Osteoblast (primary cell): ENCODE measurements around the gene CD28. TPM values are rescaled to one million over a fixed set of nuclear protein-coding genes. Genes with fewer than 3 reads are reported as not detected.
"Not testable (repeated sequence)": the region's sequence is repeated elsewhere in the genome, so short reads cannot be mapped to it uniquely, and the experiment has no call there.

ENCODE experiments used
- DNase-seq: peaks from one replicate; pipeline ENCODE4 v3.0.0; 2011; ENCODE audit warnings: low spot score, mixed read lengths; ENCODE audit not compliant: insufficient read length; ENCODE audit errors: missing footprints
- H2AFZ ChIP-seq: 2 replicates; pipeline ENCODE4 v1.6.0; 2011; ENCODE audit warnings: mild to moderate bottlenecking, low read length
- H3K27ac ChIP-seq: 2 replicates; pipeline ENCODE4 v1.5.1; 2011; ENCODE audit warnings: mild to moderate bottlenecking, low read depth, low read length, moderate library complexity
- H3K27me3 ChIP-seq: 2 replicates; pipeline ENCODE4 v1.6.0; 2012; ENCODE audit warnings: mild to moderate bottlenecking, control low read depth, inconsistent platforms, low read length, moderate library complexity; ENCODE audit not compliant: insufficient read depth
- H3K36me3 ChIP-seq: 2 replicates; pipeline ENCODE4 v1.5.1; 2011; ENCODE audit warnings: mild to moderate bottlenecking, low read length, control low read depth, moderate library complexity; ENCODE audit not compliant: insufficient read depth
- H3K4me1 ChIP-seq: 2 replicates; pipeline ENCODE4 v1.5.1; 2011; ENCODE audit warnings: mild to moderate bottlenecking, low read length, control low read depth, moderate library complexity; ENCODE audit not compliant: insufficient read depth
- H3K4me2 ChIP-seq: 2 replicates; pipeline ENCODE4 v1.6.0; 2011; ENCODE audit warnings: mild to moderate bottlenecking, low read length; ENCODE audit not compliant: insufficient read depth
- H3K4me3 ChIP-seq: fragments of 200-600 bp; sonication (generic); 3 replicates; pipeline ENCODE4 v1.5.1; 2012; ENCODE audit warnings: mild to moderate bottlenecking, low read length, inconsistent platforms; ENCODE audit not compliant: insufficient read depth
- H3K79me2 ChIP-seq: 2 replicates; pipeline ENCODE4 v1.6.0; 2012; ENCODE audit warnings: mild to moderate bottlenecking, low read length, control low read depth, inconsistent platforms; ENCODE audit not compliant: insufficient read depth
- H3K9me3 ChIP-seq: 2 replicates; pipeline ENCODE4 v1.5.1; 2011; ENCODE audit warnings: low read depth, low read length, control low read depth
- H4K20me1 ChIP-seq: 2 replicates; pipeline ENCODE4 v1.6.0; 2012; ENCODE audit warnings: mild to moderate bottlenecking, low read length, control low read depth; ENCODE audit not compliant: insufficient read depth
- CTCF ChIP-seq: IDR thresholded peaks from 2 replicates; pipeline ENCODE4 v1.5.1; 2011; ENCODE audit warnings: mild to moderate bottlenecking, low read depth, low read length, moderate library complexity; ENCODE audit errors: extremely low read depth
- total RNA-seq: library from RNA; depleted of rRNA; stranded (reverse); fragments of >200 nt; gene quantifications from 2 replicates; pipeline ENCODE4 v1.2.3, GENCODE V29; 2012

CD28 gene
- total RNA-seq, 1 donor, result not detected

DNA sequence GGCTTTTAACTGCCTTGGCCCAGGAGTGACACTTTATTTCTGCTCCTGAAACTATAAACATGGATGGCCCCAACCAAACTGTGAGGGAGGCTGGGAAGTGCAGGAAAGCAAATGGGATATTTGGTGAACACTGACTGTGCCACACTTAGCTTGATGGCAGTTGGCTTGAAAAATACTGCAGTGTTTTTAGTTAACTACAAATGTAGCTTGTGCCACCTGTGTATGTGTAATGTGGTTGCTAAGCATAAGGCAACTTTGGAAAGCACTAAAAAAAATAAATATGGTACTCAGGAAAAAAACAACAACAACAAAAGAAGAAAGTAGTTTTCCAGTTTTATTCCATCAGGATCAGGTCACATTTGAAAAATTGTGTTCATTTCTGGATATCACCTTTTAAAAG is 73.8 kb downstream of the CD28 start:
- Histone ChIP-seq H3K27ac (no peak overlapping the region), H3K36me3 (no peaks in the 10 kb centered on the region), H3K79me2 (no peaks in the 10 kb centered on the region), H3K4me1 (peaks cover 38% of the 10 kb centered on the region), H2AFZ (no peak overlapping the region), H3K4me2 (no peak overlapping the region), H4K20me1 (no peaks in the 10 kb centered on the region), H3K27me3 (no peaks in the 10 kb centered on the region), H3K9me3 (no peaks in the 10 kb centered on the region), H3K4me3 (no peak overlapping the region)
- DNase-seq, result no peak
- no peak for TF ChIP-seq CTCF

GRCh38 chr2:203781151-203781550 is 74.7 kb downstream of the CD28 start:
- H3K79me2 ChIP-seq, result no peaks in the 10 kb centered on the region
- no peaks in the 10 kb centered on the region for H3K27me3 ChIP-seq
- H3K36me3 ChIP-seq, result no peaks in the 10 kb centered on the region
- DNase-seq, result no peak
- no peaks in the 10 kb centered on the region for H4K20me1 ChIP-seq
- H3K9me3 ChIP-seq, result no peaks in the 10 kb centered on the region
- H2AFZ ChIP-seq, result peak overlapping the region; percentile 13
- H3K4me1 ChIP-seq, result peaks cover 30% of the 10 kb centered on the region
- H3K4me2 ChIP-seq, result no peak overlapping the region
- no peak overlapping the region for H3K4me3 ChIP-seq
- no peak for TF ChIP-seq CTCF
- peak overlapping the region; percentile 99 for H3K27ac ChIP-seq

DNA sequence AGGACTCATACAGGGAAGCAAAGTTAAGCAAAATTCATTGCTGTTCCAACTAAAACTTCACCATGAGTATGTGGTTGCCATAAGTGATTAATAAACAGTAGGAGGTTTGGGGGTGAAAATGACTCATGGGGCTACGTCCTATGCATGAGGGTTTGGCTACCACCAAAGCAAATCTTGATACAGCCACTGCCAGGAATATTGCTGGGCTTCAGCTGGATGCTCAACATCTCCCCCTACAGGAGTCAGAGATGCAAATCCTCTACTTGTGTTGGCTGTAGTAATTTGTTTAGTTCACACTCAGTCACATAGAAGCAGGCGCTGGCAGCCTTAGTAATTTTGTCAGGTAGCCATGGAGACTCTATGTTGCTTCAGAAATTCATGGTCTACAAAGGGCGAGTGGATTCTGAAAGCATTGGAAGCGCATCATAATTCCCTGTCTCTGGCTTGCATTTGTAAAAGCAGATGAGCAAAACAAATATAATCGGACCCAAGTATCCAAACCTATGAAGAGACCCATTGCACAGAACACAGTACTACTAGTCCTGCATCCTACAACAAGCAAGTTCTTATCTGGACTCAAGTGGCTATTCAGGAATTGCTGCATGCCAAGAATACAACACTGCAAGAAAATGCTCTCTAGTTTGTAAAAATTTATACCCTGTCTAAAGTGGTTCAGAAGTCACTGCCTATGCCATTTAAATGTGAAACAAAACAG is 76.0 kb downstream of the CD28 start:
- Histone ChIP-seq H3K4me1 (peaks cover 42% of the 10 kb centered on the region), H3K27ac (peak overlapping the region; percentile 99), H3K9me3 (no peaks in the 10 kb centered on the region), H3K4me3 (no peak overlapping the region), H3K79me2 (no peaks in the 10 kb centered on the region), H3K4me2 (no peak overlapping the region), H4K20me1 (no peaks in the 10 kb centered on the region), H2AFZ (no peak overlapping the region), H3K27me3 (no peaks in the 10 kb centered on the region), H3K36me3 (no peaks in the 10 kb centered on the region)
- peak; percentile 87 for DNase-seq
- TF ChIP-seq CTCF, result peak; percentile 97

DNA sequence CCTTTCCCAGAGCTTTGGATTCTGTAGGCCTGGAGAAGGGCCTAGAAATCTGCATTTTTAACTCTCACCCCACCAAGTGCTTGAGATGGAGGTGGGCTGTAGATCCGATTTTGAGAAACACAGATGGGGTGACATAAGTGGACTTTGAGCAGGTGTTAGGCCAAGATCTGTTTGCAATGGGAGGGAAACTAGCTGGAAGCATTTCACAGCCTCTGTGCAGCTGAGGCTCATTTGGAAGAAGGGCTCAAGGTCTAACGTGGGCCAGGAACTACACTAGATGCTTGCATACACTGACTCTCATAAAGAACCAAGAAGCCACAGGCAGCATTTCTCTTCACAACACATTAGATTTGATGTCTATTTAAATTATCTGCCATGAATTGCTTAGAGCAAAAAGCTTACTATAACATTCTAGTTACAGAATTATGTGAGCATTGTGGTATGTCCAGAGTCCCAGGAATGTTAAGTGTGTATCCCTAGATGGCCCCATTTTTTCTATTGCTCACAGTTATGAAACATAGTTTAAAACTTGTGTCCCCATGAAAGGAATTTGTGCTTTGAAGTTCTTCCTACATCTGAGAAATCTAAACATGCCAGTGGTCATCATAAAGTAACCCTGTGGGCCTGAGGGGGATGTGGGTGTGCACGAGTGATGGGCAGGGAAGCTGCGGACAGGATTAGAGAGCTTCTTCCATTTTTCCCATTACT is 77.2 kb downstream of the CD28 start:
- Histone ChIP-seq H3K27me3 (no peaks in the 10 kb centered on the region), H4K20me1 (no peaks in the 10 kb centered on the region), H3K4me1 (peaks cover 53% of the 10 kb centered on the region), H3K9me3 (no peaks in the 10 kb centered on the region), H3K36me3 (no peaks in the 10 kb centered on the region), H2AFZ (no peak overlapping the region), H3K4me3 (no peak overlapping the region), H3K27ac (peak overlapping the region; percentile 99), H3K4me2 (peak overlapping the region; percentile 16), H3K79me2 (no peaks in the 10 kb centered on the region)
- TF ChIP-seq CTCF, result no peak
- peak; percentile 92 for DNase-seq

DNA sequence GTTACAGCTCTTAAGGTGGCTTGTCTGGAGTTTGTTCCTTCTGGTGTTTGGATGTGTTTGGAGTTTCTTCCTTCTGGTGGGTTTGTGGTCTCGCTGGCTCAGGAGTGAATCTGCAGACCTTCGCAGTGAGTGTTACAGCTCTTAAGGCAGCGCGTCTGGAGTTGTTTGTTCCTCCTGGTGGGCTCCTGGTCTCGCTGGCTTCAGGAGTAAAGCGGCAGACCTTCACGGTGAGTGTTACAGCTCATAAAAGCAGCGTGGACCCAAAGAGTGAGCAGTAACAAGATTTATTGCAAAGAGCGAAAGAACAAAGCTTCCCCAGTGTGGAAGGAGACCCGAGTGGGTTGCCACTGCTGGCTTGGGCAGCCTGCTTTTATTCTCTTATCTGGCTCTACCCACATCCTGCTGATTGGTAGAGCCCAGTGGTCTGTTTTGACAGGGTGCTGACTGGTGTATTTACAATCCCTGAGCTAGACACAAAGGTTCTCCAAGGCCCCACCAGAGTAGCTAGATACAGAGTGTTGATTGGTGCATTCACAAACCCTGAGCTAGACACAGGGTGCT is 78.4 kb downstream of the CD28 start:
- H3K9me3 ChIP-seq, H3K4me2 ChIP-seq, H3K27me3 ChIP-seq, DNase-seq, H4K20me1 ChIP-seq, H3K36me3 ChIP-seq, H3K4me3 ChIP-seq, H2AFZ ChIP-seq, H3K79me2 ChIP-seq: not testable (repeated sequence)
- Histone ChIP-seq H3K27ac (peak overlapping the region; percentile 99), H3K4me1 (peaks cover 57% of the 10 kb centered on the region)
